BE2C (cell line): ENCODE results near the gene TRMT2B.
"Not testable (repeated sequence)": the region's sequence is repeated elsewhere in the genome, so short reads cannot be mapped to it uniquely, and the experiment has no call there.

Experiments used
- DNase-seq: peaks from one replicate; pipeline ENCODE4 v3.0.0-alpha.2; 2020
- H3K27me3 ChIP-seq: fragments of 250-450 bp; sonication (Bioruptor Pico); 2 replicates; pipeline ENCODE4 v1.5.1; 2020; ENCODE audit warnings: mild to moderate bottlenecking
- H3K36me3 ChIP-seq: fragments of 250-450 bp; sonication (Bioruptor Pico); 2 replicates; pipeline ENCODE4 v1.5.1; 2020; ENCODE audit warnings: mild to moderate bottlenecking
- H3K4me1 ChIP-seq: fragments of 250-450 bp; sonication (Bioruptor Pico); 2 replicates; pipeline ENCODE4 v1.5.1; 2020
- H3K4me3 ChIP-seq: 2 replicates; pipeline ENCODE4 v1.5.1; 2011; ENCODE audit warnings: low read depth, low read length
- H3K9me3 ChIP-seq: fragments of 250-450 bp; sonication (Bioruptor Pico); 2 replicates; pipeline ENCODE4 v1.5.1; 2020
- TF ChIP-seq, protein P1 (sequence below): IDR thresholded peaks from 2 replicates; pipeline ENCODE4 v1.5.1; 2012; ENCODE audit warnings: mild to moderate bottlenecking, low read depth, low read length

TRMT2B gene

DNA sequence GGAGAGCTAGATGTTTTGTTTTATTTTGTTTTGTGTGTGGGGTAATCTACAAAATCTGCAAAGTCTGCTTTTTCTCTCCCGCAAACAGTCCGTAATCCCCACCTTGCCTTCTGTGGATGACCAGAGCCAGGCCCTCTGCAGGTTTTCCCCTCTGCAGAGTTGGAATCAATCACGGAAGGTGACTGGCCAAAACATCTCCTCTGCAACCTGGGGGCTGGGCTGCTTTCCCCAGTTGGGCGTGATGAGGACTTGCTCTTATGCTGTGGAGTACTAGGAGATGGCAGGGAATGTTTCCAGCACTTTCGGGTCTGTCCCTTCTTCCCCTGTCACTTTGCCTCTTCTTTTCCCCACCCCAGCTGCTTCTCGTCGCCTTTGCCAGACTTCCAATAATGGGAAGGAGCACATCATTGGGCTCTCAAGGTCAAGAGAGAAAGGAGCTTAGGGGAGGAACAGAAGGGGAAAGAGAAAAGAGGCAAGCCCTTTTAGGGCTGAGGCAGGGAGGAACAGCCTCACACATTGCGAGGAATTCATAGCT, 27.9 kb upstream of the TRMT2B start:
- no peaks in the 10 kb centered on the region for H3K27me3 ChIP-seq
- no peaks in the 10 kb centered on the region for H3K36me3 ChIP-seq
- no peak overlapping the region for H3K4me3 ChIP-seq
- TF ChIP-seq, protein P1, sequence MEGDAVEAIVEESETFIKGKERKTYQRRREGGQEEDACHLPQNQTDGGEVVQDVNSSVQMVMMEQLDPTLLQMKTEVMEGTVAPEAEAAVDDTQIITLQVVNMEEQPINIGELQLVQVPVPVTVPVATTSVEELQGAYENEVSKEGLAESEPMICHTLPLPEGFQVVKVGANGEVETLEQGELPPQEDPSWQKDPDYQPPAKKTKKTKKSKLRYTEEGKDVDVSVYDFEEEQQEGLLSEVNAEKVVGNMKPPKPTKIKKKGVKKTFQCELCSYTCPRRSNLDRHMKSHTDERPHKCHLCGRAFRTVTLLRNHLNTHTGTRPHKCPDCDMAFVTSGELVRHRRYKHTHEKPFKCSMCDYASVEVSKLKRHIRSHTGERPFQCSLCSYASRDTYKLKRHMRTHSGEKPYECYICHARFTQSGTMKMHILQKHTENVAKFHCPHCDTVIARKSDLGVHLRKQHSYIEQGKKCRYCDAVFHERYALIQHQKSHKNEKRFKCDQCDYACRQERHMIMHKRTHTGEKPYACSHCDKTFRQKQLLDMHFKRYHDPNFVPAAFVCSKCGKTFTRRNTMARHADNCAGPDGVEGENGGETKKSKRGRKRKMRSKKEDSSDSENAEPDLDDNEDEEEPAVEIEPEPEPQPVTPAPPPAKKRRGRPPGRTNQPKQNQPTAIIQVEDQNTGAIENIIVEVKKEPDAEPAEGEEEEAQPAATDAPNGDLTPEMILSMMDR: no peak
- no peaks in the 10 kb centered on the region for H3K9me3 ChIP-seq
- DNase-seq: no peak
- no peaks in the 10 kb centered on the region for H3K4me1 ChIP-seq

DNA sequence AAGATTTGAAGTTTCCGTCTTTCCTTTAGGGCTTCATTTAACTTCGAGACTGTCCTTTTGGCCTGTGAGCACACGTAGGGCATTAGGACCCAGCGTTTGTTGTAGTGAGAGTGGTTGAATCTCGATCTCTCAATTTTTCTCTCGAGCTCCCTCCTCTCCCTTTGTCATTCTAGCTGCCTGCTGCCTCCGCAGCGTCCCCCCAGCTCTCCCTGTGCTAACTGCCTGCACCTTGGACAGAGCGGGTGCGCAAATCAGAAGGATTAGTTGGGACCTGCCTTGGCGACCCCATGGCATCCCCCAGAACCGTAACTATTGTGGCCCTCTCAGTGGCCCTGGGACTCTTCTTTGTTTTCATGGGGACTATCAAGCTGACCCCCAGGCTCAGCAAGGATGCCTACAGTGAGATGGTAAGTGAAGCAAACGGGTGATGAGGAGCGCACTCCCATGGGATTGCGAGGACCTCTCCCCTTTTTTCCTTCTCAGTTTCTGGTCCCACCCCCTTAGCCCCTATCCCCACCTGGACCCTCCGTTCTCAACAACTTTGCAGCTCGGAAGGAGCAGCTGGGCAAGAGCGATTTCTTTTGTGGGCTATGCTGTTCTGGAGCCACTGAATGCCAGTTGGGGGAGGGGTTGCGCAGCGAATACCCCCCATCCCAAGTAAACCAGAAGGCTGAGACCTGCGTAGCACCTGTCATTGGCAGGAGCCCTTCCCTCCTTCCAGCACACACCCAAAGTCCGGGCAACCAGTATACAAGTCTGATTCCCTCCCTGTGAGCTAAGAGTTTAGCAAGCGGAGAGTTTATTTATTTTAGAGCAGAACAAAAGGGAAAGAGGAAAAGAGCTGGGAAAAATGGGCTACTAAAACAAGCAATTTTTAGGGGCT, 27.0 kb upstream of the TRMT2B start, which contains the start of gene TMEM35A:
Gene TMEM35A (plus strand): TSS at position 164 of the 883 bp plus-strand sequence. CDS start 124 bp downstream, at position 288.
- no peaks in the 10 kb centered on the region for H3K36me3 ChIP-seq
- no peaks in the 10 kb centered on the region for H3K9me3 ChIP-seq
- TF ChIP-seq, protein P1: no peak
- H3K4me3 ChIP-seq: no peak within 1 kb of the TSS; the same call in 1 of the 2 replicates
- H3K4me1 ChIP-seq: no peaks in the 10 kb centered on the region
- no peaks in the 10 kb centered on the region for H3K27me3 ChIP-seq
- DNase-seq: no peak

DNA sequence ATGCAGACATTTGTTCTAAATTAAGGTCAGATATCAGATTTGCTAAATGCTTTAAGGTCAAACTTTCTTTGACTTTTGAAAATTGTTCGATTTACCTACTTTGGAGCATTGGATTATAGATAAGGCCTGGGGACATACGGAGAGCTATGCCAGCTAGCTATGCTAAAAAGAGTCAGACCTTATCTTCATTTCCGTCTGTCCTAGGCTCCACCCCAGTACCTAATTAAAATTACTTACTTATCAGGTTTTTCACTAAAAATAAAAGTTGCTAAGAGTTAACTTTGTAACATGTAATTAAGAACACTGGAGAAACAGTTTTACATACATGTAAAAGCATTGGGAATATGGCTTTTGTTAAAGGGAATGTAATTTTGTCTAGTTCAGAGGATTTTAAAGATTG, 19.7 kb upstream of the TRMT2B start:
- no peaks in the 10 kb centered on the region for H3K27me3 ChIP-seq

DNA sequence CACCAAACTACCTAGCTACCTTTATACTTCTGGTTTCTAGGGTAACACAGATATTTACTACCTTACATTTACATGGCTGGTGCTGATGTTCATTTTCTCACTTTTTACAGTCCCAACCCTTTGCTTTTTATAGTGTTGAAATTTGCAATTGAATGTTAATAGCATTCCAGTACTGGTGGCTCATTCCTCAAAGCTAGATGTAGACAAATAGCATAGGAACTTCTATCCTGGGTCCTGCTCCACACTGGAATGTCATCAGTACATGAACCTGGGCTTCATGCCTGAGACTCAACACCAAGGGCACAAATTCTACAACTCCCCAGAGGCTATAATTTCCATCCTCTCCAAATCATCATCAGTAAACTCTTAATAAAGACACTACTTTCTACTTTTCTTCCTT, 10.3 kb upstream of the TRMT2B start:
- Histone ChIP-seq H3K27me3 (no peaks in the 10 kb centered on the region), H3K4me1 (no peaks in the 10 kb centered on the region), H3K4me3 (no peak overlapping the region), H3K36me3 (no peaks in the 10 kb centered on the region), H3K9me3 (no peaks in the 10 kb centered on the region)
- TF ChIP-seq, protein P1: no peak
- DNase-seq: no peak

More for the DNA sequence above, 19.7 kb upstream of the TRMT2B start:
- H3K4me3 ChIP-seq: no peak overlapping the region
- no peaks in the 10 kb centered on the region for H3K4me1 ChIP-seq
- no peak for DNase-seq
- H3K9me3 ChIP-seq: no peaks in the 10 kb centered on the region
- H3K36me3 ChIP-seq: no peaks in the 10 kb centered on the region
- TF ChIP-seq, protein P1: no peak

DNA sequence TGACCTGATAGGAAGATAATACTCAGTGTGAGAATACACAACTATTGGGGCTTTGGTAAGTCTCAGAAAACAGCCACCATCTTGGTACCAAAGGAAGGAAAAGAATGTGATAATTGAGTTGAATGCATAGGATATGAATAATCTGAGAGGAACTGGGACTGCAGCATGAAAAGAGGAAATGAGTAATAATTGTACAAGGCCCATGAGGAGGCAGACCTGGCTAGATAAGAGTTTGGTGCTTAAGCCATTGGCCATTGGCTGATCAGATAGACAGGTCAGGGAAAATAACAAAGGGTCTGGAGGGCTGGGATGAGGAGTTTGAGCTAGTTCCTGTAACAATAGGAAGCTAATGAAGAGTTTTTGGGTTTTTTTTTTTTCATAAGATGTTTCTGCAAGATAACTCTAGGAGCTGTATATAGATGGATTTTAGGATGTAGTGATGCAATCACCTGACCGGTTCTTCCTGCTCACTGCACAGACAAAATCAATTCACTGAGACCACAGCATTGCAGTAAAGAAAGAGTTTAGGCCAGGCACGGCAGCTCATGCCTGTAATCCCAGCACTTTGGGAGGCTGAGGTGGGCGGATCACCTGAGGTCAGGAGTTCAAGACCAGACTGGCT, 5.3 kb upstream of the TRMT2B start:
- Histone ChIP-seq H3K36me3 (no peaks in the 10 kb centered on the region), H3K9me3 (no peaks in the 10 kb centered on the region), H3K4me1 (no peaks in the 10 kb centered on the region), H3K4me3 (no peak overlapping the region), H3K27me3 (peaks cover 5% of the 10 kb centered on the region)
- DNase-seq: no peak
- TF ChIP-seq, protein P1: no peak

DNA sequence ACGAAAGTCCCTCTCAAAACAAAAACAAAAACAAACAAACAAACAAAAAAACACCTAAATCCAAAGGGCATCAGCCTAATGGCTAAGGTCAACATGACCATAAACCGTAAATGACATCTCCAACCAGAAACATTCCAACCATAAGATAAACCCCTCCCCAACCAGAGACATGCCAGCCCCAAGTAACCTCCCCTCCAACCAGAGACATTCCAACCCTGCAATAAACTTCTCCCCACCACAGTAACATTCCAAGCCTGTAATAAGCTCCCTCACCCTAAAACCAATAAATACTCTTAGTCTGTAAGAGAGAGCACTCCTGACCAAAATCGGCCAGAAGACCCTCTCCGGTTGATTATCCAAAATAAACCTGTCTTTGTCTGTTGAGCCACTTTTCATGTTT, 4.6 kb upstream of the TRMT2B start:
- not testable (repeated sequence) for H3K9me3 ChIP-seq, H3K4me3 ChIP-seq, DNase-seq, H3K36me3 ChIP-seq, H3K4me1 ChIP-seq
- H3K27me3 ChIP-seq: peaks cover 12% of the 10 kb centered on the region
